GM18502 (cell line): ENCODE results near the gene LY6G6C.
"Not testable (repeated sequence)": the region's sequence is repeated elsewhere in the genome, so short reads cannot be mapped to it uniquely, and the experiment has no call there.

Experiments used
- ATAC-seq: cut with Tn5 transposase; IDR thresholded peaks from one replicate; pipeline ENCODE4 v1.9.1; 2021; ENCODE audit warnings: mild to moderate bottlenecking; ENCODE audit not compliant: unreplicated experiment, poor library complexity

The LY6G6C gene

DNA sequence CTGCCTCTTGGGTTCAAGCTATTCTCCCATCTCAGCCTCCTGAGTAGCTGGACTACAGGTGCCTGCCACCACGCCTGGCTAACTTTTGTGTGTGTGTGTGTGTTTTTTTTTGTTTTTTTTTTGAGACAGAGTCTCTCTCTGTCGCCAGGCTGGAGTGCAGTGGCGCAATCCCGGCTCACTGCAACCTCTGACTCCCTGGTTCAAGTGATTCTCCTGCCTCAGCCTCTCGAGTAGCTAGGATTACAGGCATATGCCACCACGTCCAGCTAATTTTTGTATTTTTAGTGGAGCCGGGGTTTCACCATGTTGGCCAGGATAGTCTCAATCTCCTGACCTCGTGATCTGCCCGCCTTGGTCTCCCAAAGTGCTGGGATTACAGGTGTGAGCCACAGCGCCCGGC is 12.4 kb downstream of the LY6G6C start:
- ATAC-seq: not testable (repeated sequence)

DNA sequence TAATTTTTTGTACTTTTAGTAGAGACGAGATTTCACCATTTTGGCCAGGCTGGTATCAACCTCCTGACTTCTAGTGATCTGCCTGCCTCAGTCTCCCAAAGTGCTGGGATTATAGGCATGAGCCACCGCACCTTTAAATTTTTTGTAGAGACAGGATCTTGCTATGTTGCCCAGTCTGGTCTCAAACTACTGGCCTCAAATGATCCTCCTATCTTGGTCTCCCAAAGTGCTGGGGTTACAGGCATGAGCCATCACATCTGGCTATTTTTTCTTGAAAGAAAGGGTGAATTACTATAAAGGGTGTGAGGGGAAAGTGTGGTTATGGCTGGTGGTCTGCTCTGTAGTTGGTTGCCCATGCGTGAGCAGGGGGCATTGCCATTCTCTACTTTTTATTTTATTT is 13.3 kb downstream of the LY6G6C start:
- ATAC-seq: no peak

DNA sequence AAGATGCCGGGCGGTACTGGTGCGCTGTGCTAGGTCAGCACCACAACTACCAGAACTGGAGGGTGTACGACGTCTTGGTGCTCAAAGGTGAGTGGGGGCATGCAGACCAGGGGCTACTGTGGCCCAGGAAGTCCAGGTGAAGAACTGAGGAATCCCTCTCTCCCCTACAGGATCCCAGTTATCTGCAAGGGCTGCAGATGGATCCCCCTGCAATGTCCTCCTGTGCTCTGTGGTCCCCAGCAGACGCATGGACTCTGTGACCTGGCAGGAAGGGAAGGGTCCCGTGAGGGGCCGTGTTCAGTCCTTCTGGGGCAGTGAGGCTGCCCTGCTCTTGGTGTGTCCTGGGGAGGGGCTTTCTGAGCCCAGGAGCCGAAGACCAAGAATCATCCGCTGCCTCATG is 13.8 kb downstream of the LY6G6C start:
- ATAC-seq: no peak

DNA sequence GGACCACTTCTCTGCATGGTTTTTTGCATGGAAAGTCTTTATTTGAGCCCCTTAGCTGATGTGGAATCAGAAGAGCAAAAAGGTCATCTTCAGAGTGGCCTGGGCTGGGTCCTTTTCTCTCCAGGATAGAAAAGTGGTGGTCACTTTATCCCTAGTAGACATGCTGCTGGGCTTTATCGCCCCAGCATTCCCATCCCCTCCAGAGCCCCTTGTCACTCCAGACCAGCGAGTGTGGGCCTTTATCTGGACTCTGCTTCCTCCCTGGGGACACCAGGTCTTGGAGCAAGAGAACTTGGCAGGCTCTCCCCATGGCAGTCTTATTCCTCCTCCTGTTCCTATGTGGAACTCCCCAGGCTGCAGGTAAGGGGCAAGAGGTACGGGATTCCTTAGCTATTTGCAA is 14.9 kb downstream of the LY6G6C start, which contains the start of gene LY6G6F:
LY6G6F (plus strand) TSS at position 268 of the 400 bp plus-strand sequence; CDS start at position 309, 41 bp downstream.
- no peak for ATAC-seq

DNA sequence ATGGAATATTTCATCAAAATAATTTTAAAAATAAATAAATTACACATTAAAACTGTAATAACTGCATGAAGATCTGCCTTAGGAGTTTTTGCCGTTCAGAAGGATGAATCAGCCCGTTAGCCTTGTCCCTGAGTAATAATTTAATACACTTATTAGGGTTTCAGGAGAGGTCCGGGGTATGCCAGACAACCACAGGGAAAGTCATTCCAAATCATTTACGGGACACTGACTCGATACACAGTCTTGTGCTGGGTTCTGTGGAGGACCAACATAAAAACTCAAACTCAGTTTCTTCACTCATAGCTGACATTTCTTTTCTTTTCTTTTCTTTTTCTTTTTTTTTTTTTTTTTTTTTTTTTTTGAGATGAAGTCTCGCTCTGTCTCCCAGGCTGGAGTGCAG is 15.6 kb downstream of the LY6G6C start:
- ATAC-seq: no peak

DNA sequence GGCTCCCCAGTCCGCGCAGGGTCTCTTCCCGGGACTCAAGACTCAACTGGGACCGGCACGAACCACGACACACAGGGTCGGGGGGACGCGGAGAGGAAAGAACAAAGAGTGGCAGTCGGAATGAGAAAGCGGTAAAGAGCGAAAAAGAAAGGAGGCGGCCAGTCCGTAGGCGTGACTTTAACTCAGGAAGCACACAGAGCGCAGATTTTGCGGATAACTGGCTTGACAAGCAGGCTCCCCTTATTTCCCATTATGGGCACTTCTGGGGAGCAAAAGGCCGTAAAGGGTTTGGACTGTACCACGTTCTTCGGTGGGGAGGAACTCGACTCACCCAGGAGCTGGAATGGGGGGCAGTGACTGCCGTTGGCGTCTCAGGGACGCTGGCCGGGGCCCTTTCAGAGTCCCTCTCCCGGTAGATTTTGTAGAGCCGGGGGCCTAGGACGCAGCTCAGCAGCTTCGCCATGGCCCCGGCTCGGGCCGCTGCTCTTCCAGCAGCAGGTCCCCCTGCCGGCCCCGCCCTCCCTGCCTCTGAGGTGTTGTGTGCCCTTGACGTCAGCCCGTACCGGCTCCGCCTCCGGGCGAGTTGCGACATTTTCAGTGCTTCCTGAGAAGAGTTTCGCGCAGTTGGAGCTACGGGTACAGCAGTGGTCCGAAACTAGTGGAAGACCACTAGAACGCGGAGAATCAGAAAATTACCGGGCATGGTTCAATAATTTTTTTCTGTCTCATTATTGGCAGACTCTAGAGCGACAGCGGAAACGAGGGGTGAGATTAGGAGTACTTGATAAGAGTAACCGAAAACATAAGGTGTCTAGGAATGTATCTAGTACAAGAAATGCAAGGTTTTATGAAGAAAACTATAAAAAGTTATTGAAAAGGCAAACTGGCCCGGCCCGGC is 18.5 kb downstream of the LY6G6C start, which contains the start of gene ABHD16A:
ABHD16A (minus strand) TSS at position 506 of the 898 bp plus-strand sequence; CDS start at position 463, 43 bp downstream.
- peak; percentile 90 for ATAC-seq

DNA sequence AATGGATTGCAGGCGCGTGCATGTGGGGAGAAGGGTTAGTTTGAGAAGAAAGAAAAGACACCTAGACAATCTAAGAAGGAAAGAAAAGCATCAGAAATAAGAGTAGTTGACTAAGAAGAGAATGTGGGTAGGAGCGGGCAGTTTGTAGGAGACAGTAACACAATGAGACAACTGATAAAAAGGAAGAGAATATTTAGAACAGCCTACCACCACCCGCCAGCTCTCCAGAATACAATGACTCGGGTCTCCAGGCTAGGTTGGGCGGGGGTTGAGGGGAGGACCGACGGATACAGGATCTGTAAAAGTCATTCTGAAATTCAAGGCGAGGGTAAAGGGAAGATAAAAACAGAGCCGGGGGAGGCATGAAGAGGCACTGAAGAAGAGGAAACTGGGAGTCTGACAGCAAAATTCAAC is 19.1 kb downstream of the LY6G6C start:
- ATAC-seq: no peak

DNA sequence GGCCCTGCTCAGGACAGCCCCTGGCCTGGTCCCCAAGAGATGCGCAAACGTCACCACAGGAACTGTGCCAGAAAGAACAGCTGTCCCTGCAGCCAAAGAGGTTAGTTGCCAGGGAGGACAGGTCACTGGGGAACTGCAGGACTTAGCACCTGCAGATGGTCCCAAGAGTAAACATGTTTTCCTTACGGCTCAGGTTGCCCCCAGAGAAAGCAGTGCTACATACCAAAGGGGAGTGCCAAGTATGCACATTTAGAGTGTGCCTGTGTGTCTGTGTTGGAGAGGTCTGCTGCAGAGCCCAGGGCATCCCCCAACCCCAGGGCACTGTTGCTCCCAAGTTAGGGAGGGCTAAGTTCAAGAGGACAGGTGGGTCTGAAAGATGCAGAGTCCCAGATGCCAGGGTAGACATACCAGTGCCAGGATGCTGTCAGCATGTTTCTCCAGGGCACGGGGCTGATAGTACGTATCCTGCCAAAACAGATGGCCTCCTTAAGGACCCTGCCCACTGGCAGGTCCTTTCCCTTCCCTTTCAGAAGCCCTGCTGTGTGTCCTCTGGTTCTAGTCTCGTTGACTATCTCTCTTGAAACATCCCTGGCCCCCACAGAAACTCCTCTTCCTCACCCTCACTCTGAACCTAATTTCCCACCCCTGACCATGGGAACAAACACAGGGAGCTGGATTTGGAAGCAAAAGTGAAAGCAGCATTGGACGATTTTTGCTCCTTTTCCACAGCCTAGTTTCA is 19.7 kb downstream of the LY6G6C start:
- no peak for ATAC-seq

DNA sequence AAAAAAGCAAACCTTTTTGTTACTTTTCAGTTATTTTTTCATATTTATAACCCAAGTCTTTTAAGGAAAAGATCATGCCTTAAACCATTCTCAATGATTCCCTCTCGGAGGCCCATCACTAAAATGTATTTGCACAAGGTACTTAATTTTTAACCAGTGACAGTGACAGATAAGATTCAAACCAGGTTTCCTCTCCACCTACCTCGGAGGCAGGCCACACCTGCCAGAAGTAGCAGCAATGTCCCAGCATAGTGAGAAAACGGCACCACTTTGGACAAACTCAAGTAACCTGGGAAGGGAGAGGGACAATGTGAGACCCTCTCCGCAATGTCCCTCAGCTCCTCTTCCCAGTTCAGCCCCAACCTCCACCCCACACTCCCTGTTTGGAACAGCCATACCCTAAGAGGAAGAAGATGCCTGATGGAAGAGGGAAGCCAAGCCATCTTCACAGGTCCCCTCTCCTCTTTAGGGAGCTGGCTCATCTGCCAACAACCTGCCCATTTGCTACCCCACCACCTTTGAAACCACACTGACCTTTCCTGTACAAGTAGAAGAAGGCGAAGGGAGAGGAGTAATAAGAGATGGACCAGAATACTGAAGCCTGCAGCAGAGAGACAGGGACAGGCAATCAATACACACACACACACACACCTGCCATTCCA is 20.7 kb downstream of the LY6G6C start:
- no peak for ATAC-seq

DNA sequence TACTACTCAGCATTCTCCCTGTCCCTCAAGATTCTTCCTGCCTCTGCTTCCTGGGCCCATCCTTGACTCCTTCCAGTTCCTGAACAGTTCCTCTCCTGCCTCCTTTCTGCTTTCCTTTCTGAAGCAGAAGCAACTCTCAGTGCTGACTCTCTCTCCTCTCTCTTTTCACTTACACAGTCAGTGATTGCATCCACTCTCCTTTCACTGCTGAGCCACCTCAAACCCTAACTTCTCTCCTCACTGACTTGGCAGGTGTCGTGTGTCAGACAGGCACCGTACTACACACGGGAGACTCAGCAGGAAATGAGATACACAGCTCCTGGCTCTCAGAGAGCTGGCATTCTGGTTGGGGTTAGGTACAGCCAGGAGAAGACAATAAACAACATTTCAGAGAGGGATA is 24.0 kb downstream of the LY6G6C start:
- no peak for ATAC-seq

DNA sequence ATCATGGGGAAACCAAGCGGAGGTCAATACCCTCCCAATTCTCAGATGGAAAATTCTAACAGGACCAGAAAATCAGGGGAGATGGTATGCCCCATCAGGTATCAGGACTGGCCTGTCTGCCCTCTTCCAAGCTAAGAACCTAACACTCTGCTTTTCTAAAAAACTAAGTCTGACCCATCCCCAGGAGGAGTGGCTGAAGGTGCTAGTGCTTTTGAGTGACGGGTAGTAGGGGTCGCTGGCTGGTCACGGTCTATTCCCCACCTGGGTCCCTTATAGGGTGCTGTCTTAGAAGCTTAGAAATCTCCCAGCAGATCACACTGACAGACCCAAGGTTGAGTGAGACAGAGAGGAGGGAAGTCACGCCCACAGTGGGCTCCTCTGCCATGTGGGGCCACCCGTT is 28.0 kb downstream of the LY6G6C start:
- ATAC-seq: no peak

DNA sequence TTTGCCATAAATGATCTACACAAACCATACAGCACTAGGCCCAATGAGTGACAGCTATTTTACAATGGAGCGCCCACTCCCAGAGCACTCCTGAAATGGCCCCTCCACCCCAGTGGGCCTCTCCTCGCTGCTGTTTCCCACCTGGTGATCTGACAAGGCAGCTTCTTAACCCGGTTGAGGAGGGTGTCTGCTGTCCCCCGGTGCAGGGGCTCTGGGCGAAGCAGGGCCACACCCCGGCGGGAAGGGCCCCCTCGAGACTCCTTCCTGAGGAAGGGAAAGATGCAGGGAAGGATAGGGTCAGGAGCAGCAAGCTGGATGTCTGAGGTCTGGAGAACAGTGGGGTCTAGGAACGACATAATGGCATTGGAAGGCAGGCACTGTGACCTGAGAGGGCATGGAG is 28.7 kb downstream of the LY6G6C start:
- ATAC-seq: no peak

DNA sequence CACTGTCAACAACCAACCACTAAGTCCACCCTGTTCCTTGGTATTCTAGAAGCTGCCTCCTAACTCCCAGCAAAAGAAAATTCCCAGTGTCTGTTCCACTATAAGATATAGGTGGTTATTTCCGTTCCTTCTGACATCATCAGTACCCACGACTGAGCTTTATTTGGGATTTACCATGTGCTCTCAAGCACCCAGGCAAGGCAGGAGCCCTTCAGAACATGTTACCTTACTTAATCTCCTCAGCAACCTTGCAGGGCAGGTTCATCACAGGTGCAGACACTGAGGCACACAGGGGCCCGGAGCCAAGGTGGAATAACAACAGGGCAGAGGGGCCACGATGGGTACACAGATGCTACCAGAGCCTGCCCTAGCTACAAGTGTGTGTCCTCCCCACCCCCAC is 29.2 kb downstream of the LY6G6C start:
- no peak for ATAC-seq

DNA sequence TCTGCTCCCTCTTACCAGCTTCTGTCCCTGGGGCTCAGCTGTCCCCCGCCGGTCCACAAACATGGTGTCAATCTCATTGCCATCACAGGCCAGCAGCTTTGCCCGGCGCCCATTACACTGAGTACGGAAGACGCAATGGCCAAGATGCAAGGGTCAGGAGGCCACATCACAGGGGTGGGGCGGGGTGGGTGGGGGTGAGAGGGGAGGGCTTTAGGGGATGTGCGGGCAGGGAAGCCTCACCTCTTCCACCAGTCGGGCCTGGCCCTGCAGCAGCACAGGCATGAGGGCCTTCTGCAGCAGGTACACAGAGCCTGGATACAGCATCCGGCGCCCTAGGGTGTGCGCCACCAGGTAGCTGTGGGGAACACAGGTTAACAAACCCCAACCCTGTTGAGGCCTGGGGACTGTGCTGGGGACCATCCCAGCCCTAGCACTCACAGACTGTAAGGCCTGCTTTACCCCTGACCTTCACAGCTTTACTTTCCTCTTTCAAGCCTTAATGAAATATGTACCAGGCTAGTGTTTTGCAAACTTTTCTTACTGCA is 29.9 kb downstream of the LY6G6C start:
- ATAC-seq: no peak

DNA sequence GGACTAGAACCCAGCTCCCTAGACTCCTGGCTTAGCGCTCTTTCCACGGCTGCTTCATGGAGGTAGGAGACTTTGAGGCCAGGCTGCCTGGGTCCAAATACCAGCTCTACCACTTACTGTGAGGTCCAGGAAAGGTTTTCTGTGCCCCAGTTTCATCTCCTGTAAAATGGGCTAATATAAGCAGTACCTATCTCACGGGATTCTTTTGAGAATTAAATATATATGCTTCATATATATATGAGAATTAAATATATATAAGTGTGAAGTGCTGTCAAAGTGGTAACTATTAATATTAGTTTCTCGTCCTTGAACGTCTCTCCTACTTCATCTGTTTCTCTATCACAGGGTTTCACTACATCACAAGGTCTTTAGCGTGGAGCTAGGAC is 30.5 kb downstream of the LY6G6C start:
- no peak for ATAC-seq

DNA sequence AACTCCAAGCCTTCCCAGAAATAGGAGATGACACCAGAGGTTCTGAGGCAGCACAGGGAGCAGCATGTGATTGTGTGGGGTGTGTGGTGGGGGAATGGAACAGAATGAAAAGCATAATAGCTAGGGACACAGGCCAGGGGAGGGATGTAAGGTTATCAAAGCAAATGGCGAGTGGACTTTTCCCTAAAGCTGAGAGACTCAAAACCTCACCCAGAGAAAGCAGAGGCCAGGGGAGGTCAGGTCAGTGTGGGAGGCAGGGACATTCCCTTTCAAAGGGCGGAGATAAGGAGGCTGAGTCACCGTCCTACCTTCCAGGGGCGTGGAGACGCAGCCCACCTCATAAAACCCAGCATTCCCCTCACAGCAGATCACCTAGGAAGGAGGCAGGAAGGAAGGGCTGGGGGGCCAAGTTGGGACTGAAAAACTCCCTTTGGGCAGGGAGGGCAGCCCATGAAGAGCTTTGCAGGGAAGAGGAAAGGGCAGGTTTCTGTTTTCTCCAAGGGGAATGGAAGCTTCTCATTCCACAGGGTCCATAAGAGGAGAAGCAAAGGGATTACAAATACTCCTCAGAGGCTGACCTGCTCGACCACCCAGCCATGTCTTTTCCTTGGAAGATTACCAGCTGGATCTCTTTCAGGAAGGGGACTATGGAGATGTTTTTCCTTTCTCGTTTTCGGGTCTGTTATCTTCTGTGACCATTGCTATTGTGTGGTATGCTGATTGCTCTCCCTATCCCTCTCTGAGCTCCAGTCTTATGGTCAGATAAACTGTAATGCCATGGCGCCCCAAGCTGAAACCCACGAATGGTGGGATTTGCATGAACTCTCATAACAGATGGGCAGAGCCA is 31.1 kb downstream of the LY6G6C start:
- no peak for ATAC-seq

DNA sequence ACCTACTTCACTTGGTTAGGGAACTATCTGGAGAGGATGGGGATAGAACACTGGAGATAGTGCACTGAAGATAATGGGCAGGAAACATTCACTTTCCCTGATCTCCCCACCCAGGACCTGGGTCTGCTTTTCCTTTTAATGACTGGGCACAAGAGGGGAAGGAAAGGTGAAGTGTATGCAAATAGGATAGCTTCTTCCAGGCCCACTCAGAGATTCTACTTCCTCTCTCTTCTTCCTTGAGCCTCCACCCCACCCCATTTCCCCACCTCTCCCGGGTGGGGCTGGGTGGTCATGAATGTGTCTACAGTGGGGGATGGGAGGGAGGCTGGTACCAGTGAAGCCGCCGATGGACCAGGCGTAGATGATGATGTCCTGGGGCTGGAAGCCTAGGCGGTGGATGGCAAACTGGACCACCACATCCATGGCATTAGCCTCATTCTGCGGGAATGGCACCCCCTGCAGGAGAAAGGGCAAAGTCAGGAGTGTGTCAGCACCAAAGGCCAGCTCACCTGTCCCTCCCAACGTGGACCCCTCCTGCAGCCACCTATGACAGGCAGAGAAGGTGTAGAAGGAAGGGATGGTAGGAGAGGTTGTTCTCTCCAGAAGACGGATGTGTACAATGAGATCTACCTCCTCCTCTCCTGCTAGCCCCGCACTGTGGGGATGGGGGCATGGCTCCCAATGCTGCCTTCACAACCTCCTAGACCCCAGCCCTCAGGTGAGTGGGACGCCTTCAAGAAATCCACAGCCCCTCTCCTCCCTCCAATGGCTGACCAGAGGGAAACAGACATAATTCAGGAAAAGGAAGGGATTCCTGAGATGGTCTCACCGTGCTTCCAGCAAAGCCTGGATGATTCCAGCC is 32.1 kb downstream of the LY6G6C start:
- ATAC-seq: no peak

DNA sequence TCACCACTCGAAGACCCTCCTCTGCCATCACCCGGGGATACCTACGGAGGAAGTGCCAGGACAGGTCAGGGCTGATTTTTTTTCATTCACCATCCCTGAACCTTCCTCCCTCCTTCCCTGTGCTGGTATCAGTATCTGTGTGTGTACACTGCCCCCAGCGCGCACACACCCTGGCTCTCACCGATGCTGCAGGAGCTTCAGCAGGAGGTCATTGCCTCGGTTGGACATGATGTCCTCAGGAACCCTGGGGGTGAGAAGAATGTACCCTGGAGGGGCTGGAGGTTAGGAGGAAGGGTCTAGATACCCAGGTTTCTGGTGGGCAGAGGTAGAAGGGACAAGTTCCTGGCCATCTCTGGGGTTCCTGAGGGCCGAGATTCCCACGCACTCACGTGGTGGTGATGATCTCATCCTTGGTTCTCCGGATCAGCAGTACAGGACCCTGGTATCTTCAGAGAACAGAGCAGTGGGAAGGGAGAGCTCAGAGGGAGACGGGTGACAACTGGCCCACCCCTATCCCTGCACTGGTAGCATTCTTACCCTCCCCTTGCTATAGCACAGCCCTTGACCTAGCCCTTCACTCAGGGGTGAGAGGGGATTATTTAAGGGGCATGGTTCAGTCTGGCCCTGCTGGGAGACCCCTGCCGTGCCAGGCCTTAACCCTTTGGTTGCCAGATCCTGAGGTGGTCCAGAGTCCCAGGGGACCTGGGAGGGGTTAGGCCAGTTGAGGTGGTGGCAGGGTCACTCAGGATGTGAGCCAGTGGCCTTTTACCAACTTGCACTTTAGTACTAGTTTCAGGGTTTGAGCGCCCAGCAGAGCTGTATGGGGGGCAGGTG is 33.5 kb downstream of the LY6G6C start:
- no peak for ATAC-seq
